ENCODE data around the gene C6orf15.
A peak's percentile ranks its signal among the peaks of the same experiment; 100 is the strongest.
"Not testable (repeated sequence)": the region's sequence is repeated elsewhere in the genome, so short reads cannot be mapped to it uniquely, and the experiment has no call there.

Gene C6orf15

GRCh38 chr6:31079656-31080261 is 32.6 kb downstream of the C6orf15 start:
- FAIRE-seq (no peak), DNase-seq (ENCODE audit: insufficient read length) (peak; percentile 35)
- TF ChIP-seq POLR2A (IDR thresholded peaks at IDR 0.05; ENCODE audit: low read depth, low read length) (no peak), TAF1 (IDR thresholded peaks at IDR 0.05; ENCODE audit: borderline replicate concordance, low read depth, low read length) (0 out of 2 replicates have a peak, but pooled peaks have one; percentile 17)

- DNase-seq (ENCODE audit: insufficient read length) = no peak
- FAIRE-seq = no peak
- TF ChIP-seq POLR2AphosphoS5 (IDR thresholded peaks at IDR 0.05; ENCODE audit: low read depth, low read length) (no peak), POLR2A (IDR thresholded peaks at IDR 0.05; ENCODE audit: low read depth, low read length) (no peak), TAF1 (IDR thresholded peaks at IDR 0.05; ENCODE audit: borderline replicate concordance, low read depth, low read length) (no peak)
Observed at GRCh38 chr6:31076611-31077010, 35.8 kb downstream of the C6orf15 start.

GRCh38 chr6:31075528-31075927 is 36.8 kb downstream of the C6orf15 start:
- no peak for DNase-seq (ENCODE audit: insufficient read length)
- no peak for FAIRE-seq
- no peak for TF ChIP-seq TAF1 (IDR thresholded peaks at IDR 0.05; ENCODE audit: borderline replicate concordance, low read depth, low read length)
- TF ChIP-seq POLR2A (IDR thresholded peaks at IDR 0.05; ENCODE audit: low read depth, low read length) = no peak
- TF ChIP-seq POLR2AphosphoS5 (IDR thresholded peaks at IDR 0.05; ENCODE audit: low read depth, low read length) = no peak

GRCh38 chr6:31074401-31074800 is 38.0 kb downstream of the C6orf15 start:
- TF ChIP-seq TAF1 (IDR thresholded peaks at IDR 0.05; ENCODE audit: borderline replicate concordance, low read depth, low read length) = no peak
- TF ChIP-seq POLR2AphosphoS5 (IDR thresholded peaks at IDR 0.05; ENCODE audit: low read depth, low read length) = no peak
- no peak for TF ChIP-seq POLR2A (IDR thresholded peaks at IDR 0.05; ENCODE audit: low read depth, low read length)
- DNase-seq (ENCODE audit: insufficient read length) (no peak), FAIRE-seq (no peak)

- DNase-seq (ENCODE audit: insufficient read length) (no peak), FAIRE-seq (peak; percentile 61)
- TF ChIP-seq POLR2A (IDR thresholded peaks at IDR 0.05; ENCODE audit: low read depth, low read length) (no peak), POLR2AphosphoS5 (IDR thresholded peaks at IDR 0.05; ENCODE audit: low read depth, low read length) (no peak), TAF1 (IDR thresholded peaks at IDR 0.05; ENCODE audit: borderline replicate concordance, low read depth, low read length) (no peak)
Observed at GRCh38 chr6:31070711-31071197, 41.6 kb downstream of the C6orf15 start.

- FAIRE-seq (peak; percentile 83), DNase-seq (ENCODE audit: insufficient read length) (peak; percentile 44)
- no peak for TF ChIP-seq POLR2A (IDR thresholded peaks at IDR 0.05; ENCODE audit: low read depth, low read length)
- TF ChIP-seq POLR2AphosphoS5 (IDR thresholded peaks at IDR 0.05; ENCODE audit: low read depth, low read length) = no peak
- no peak for TF ChIP-seq TAF1 (IDR thresholded peaks at IDR 0.05; ENCODE audit: borderline replicate concordance, low read depth, low read length)
Observed at GRCh38 chr6:31068669-31069340, 43.6 kb downstream of the C6orf15 start.

GRCh38 chr6:31067891-31068668 is 44.3 kb downstream of the C6orf15 start:
- not testable (repeated sequence) for DNase-seq (ENCODE audit: insufficient read length); FAIRE-seq

GRCh38 chr6:31067028-31067427 is 45.3 kb downstream of the C6orf15 start:
- not testable (repeated sequence) for FAIRE-seq; DNase-seq (ENCODE audit: insufficient read length)

- DNase-seq (ENCODE audit: insufficient read length) (no peak), FAIRE-seq (no peak)
- TF ChIP-seq POLR2AphosphoS5 (IDR thresholded peaks at IDR 0.05; ENCODE audit: low read depth, low read length) (no peak), POLR2A (IDR thresholded peaks at IDR 0.05; ENCODE audit: low read depth, low read length) (no peak), TAF1 (IDR thresholded peaks at IDR 0.05; ENCODE audit: borderline replicate concordance, low read depth, low read length) (no peak)
Observed at GRCh38 chr6:31065556-31065955, 46.8 kb downstream of the C6orf15 start.

GRCh38 chr6:31063906-31064435 is 48.4 kb downstream of the C6orf15 start:
- DNase-seq (ENCODE audit: insufficient read length) (no peak), FAIRE-seq (no peak)
- TF ChIP-seq POLR2A (IDR thresholded peaks at IDR 0.05; ENCODE audit: low read depth, low read length) (no peak), TAF1 (IDR thresholded peaks at IDR 0.05; ENCODE audit: borderline replicate concordance, low read depth, low read length) (no peak), POLR2AphosphoS5 (IDR thresholded peaks at IDR 0.05; ENCODE audit: low read depth, low read length) (no peak)

All from GM12892 (cell line).